H1 (cell line): ENCODE measurements around the gene CHD9NB. TPM values are rescaled to one million over a fixed set of nuclear protein-coding genes. Genes with fewer than 3 reads are reported as not detected.

Source experiments
- CTCF ChIA-PET: fragments of 300-600 bp; sonication (Branson Sonifier 250); formaldehyde crosslinking; loops from one replicate; lab custom pipeline; 2021; ENCODE audit not compliant: partially characterized antibody; lab: Charles Lee
- POLR2A ChIA-PET: fragments of 300-600 bp; sonication (Branson Sonifier 250); formaldehyde crosslinking; loops from one replicate; lab custom pipeline; 2021; ENCODE audit warnings: inconsistent platforms; ENCODE audit not compliant: partially characterized antibody; lab: Charles Lee
- DNase-seq, 2 experiments: peaks; one replicate each; pipeline versions ENCODE4 v3.0.0 to v3.0.0-alpha.2; 2010 to 2022; ENCODE audit warnings: low spot score in 2 of 2, low read depth in 1 of 2, mixed read lengths in 1 of 2
- FAIRE-seq: peaks from 2 replicates; lab custom pipeline; 2011; peaks lifted over from hg19 to GRCh38; lab: Jason Lieb, UNC
- H2AFZ ChIP-seq: 2 replicates; pipeline ENCODE4 v1.8.1; 2012; ENCODE audit warnings: low read length, inconsistent platforms
- H2AK5ac ChIP-seq: 2 replicates; pipeline ENCODE4 v1.6.1; 2013; ENCODE audit warnings: low read depth, low read length
- H2BK120ac ChIP-seq: replicated peaks from 2 replicates; pipeline ENCODE3; 2013; ENCODE audit warnings: low read depth, low read length, inconsistent platforms
- H2BK12ac ChIP-seq: 2 replicates; pipeline ENCODE4 v1.6.1; 2013; ENCODE audit warnings: low read depth, low read length
- H2BK15ac ChIP-seq: 2 replicates; pipeline ENCODE4 v1.6.1; 2013; ENCODE audit warnings: low read length
- H2BK20ac ChIP-seq: 2 replicates; pipeline ENCODE4 v1.6.1; 2013; ENCODE audit warnings: low read length
- H2BK5ac ChIP-seq: 2 replicates; pipeline ENCODE4 v1.6.1; 2013; ENCODE audit warnings: low read depth, low read length
- H3K14ac ChIP-seq: 2 replicates; pipeline ENCODE4 v1.6.1; 2013; ENCODE audit warnings: inconsistent platforms; ENCODE audit not compliant: insufficient read length
- H3K18ac ChIP-seq: 2 replicates; pipeline ENCODE4 v1.6.1; 2013; ENCODE audit warnings: low read length; ENCODE audit errors: extremely low read depth
- H3K23ac ChIP-seq: 2 replicates; pipeline ENCODE4 v1.6.1; 2013; ENCODE audit warnings: inconsistent platforms; ENCODE audit not compliant: insufficient read length
- H3K23me2 ChIP-seq: 2 replicates; pipeline ENCODE4 v1.6.1; 2013; ENCODE audit warnings: low read depth, low read length
- H3K27ac ChIP-seq: 2 replicates; pipeline ENCODE4 v1.6.1; 2011; ENCODE audit warnings: low read depth, low read length, inconsistent platforms
- H3K27me3 ChIP-seq, 4 experiments: replicated peaks in 1 of 4; 1 replicate in 1 of 4; 2 replicates in 3 of 4; pipeline versions ENCODE4 v1.6.1 to v1.8.1; 2011 to 2013; ENCODE audit warnings: low read length in 3 of 4, mild to moderate bottlenecking in 3 of 4, inconsistent platforms in 2 of 4, mixed read lengths in 2 of 4, moderate library complexity in 1 of 4; ENCODE audit not compliant: control insufficient read depth in 3 of 4, insufficient read depth in 3 of 4; ENCODE audit errors: extremely low read depth in 1 of 4
- H3K36me3 ChIP-seq, 4 experiments: 2 replicates each; pipeline versions ENCODE4 v1.6.1 to v1.8.1; 2011 to 2013; ENCODE audit warnings: mild to moderate bottlenecking in 4 of 4, low read length in 3 of 4, moderate library complexity in 2 of 4, control low read depth in 1 of 4, inconsistent platforms in 1 of 4; ENCODE audit not compliant: insufficient read depth in 4 of 4, control insufficient read depth in 2 of 4
- H3K4ac ChIP-seq: replicated peaks from 2 replicates; pipeline ENCODE3; 2013; ENCODE audit warnings: low read length, low read depth, mixed read lengths, inconsistent platforms; ENCODE audit not compliant: insufficient read length
- H3K4me1 ChIP-seq, 4 experiments: replicated peaks in 1 of 4; 1 replicate in 1 of 4; 2 replicates in 3 of 4; pipeline versions ENCODE4 v1.6.1 to v1.8.1; 2011 to 2013; ENCODE audit warnings: low read length in 3 of 4, inconsistent platforms in 2 of 4, mixed read lengths in 1 of 4; ENCODE audit not compliant: insufficient read depth in 4 of 4, control insufficient read depth in 3 of 4
- H3K4me2 ChIP-seq, 2 experiments: 2 replicates each; pipeline versions ENCODE4 v1.6.1 to v1.8.1; 2011 to 2013; ENCODE audit warnings: low read depth in 2 of 2, low read length in 2 of 2, control low read depth in 1 of 2, inconsistent platforms in 1 of 2, mild to moderate bottlenecking in 1 of 2; ENCODE audit not compliant: insufficient read depth in 1 of 2
- H3K4me3 ChIP-seq, 4 experiments: fragments of 200-600, 300-600 bp in 1 of 4; sonication (generic), shearing (Covaris generic), sonication (Bioruptor Twin) in 1 of 4; 2 replicates each; pipeline versions ENCODE4 v1.5.1 to v1.8.1; 2011 to 2016; ENCODE audit warnings: low read length in 4 of 4, low read depth in 3 of 4, control low read depth in 2 of 4, inconsistent platforms in 2 of 4, mild to moderate bottlenecking in 2 of 4, mixed read lengths in 1 of 4, moderate library complexity in 1 of 4; ENCODE audit not compliant: insufficient read depth in 2 of 4; ENCODE audit errors: extremely low read depth in 1 of 4
- H3K56ac ChIP-seq: replicated peaks from 2 replicates; pipeline ENCODE3; 2013; ENCODE audit warnings: low read depth, mild to moderate bottlenecking, mixed read lengths, low read length, inconsistent platforms; ENCODE audit not compliant: insufficient read length
- H3K79me1 ChIP-seq: 2 replicates; pipeline ENCODE4 v1.6.1; 2013; ENCODE audit warnings: low read depth, low read length, control low read depth
- H3K79me2 ChIP-seq, 2 experiments: 2 replicates each; pipeline versions ENCODE4 v1.6.1 to v1.8.1; 2012 to 2013; ENCODE audit warnings: low read length in 2 of 2, mild to moderate bottlenecking in 2 of 2, inconsistent platforms in 1 of 2; ENCODE audit not compliant: insufficient read depth in 2 of 2, control insufficient read depth in 1 of 2
- H3K9ac ChIP-seq, 4 experiments: replicated peaks in 1 of 4; 1 replicate in 1 of 4; 2 replicates in 3 of 4; pipeline versions ENCODE4 v1.6.1 to v1.8.1; 2011 to 2013; ENCODE audit warnings: low read depth in 3 of 4, low read length in 3 of 4, control low read depth in 2 of 4, mild to moderate bottlenecking in 2 of 4, moderate library complexity in 2 of 4, inconsistent platforms in 1 of 4; ENCODE audit errors: extremely low read depth in 1 of 4
- H3K9me3 ChIP-seq, 2 experiments: 2 replicates each; pipeline versions ENCODE4 v1.6.1 to v1.8.1; 2012 to 2013; ENCODE audit warnings: mild to moderate bottlenecking in 2 of 2, moderate library complexity in 2 of 2, control low read depth in 1 of 2, inconsistent platforms in 1 of 2, low read depth in 1 of 2, low read length in 1 of 2, mixed read lengths in 1 of 2; ENCODE audit not compliant: insufficient read depth in 2 of 2
- H4K20me1 ChIP-seq, 2 experiments: replicated peaks in 1 of 2; 2 replicates each; pipeline versions ENCODE3 to v1.8.1; 2011 to 2013; ENCODE audit warnings: inconsistent platforms in 2 of 2, low read length in 2 of 2, mild to moderate bottlenecking in 1 of 2; ENCODE audit not compliant: insufficient read depth in 2 of 2, control insufficient read depth in 1 of 2
- H4K5ac ChIP-seq: 2 replicates; pipeline ENCODE4 v1.6.1; 2013; ENCODE audit warnings: low read length, low read depth, mixed read lengths, inconsistent platforms; ENCODE audit not compliant: insufficient read length
- H4K8ac ChIP-seq: 2 replicates; pipeline ENCODE4 v1.8.0; 2013; ENCODE audit warnings: mild to moderate bottlenecking, moderate library complexity, low read length, inconsistent platforms; ENCODE audit not compliant: insufficient read depth; ENCODE audit errors: extremely low read depth
- H4K91ac ChIP-seq: replicated peaks from 2 replicates; pipeline ENCODE3; 2013; ENCODE audit warnings: low read length, mixed read lengths, inconsistent platforms; ENCODE audit not compliant: insufficient read length
- CBX5 ChIP-seq: fragments of 300-800, 300-1000 bp; sonication (generic); IDR thresholded peaks from 2 replicates; pipeline ENCODE4 v1.7.1; 2016; ENCODE audit warnings: antibody characterized with exemption, low read length, low read depth
- CEBPB ChIP-seq: IDR thresholded peaks from 2 replicates; pipeline ENCODE4 v1.6.1; 2012; ENCODE audit warnings: low read depth, low read length
- SAP30 ChIP-seq: fragments of 300-600 bp; sonication (generic); IDR thresholded peaks from 2 replicates; pipeline ENCODE4 v1.7.1; 2012; ENCODE audit warnings: low read length, moderate library complexity, mild to moderate bottlenecking, inconsistent platforms; ENCODE audit not compliant: insufficient read depth, insufficient replicate concordance
- TEAD4 ChIP-seq: IDR thresholded peaks from 2 replicates; pipeline ENCODE4 v1.6.1; 2012; ENCODE audit warnings: low read depth, low read length, inconsistent platforms, mixed read lengths
- WGBS, 2 experiments: shearing (Covaris generic) in 1 of 2; methylation state at CpG; one replicate each; pipeline versions ENCODE4 v1.1.6 to v1.1.7; 2013 to 2015; ENCODE audit warnings: low lambda C conversion rate in 2 of 2, mixed read lengths in 2 of 2, inconsistent platforms in 1 of 2, low coverage in 1 of 2, missing lambda C conversion rate in 1 of 2; ENCODE audit not compliant: insufficient replicate concordance in 2 of 2, insufficient coverage in 1 of 2, insufficient read length in 1 of 2; ENCODE audit errors: extremely low coverage in 1 of 2, missing lambda C conversion rate in 1 of 2; 5-methylcytosine and 5-hydroxymethylcytosine counted together
- polyA plus RNA-seq, 7 experiments: library from polyadenylated mRNA; depleted of rRNA in 3 of 7; stranded (reverse) in 5 of 7; unstranded in 2 of 7; fragments of >200 nt in 5 of 7; fragments of 200-250 nt in 2 of 7; gene quantifications; 1 replicate in 5 of 7; 2 replicates in 1 of 7; 4 replicates in 1 of 7; pipeline versions ENCODE4 v1.2.1 to v1.2.3, GENCODE V29; 2011 to 2013; ENCODE audit warnings: missing spikeins in 2 of 7, mixed read lengths in 2 of 7
- total RNA-seq: library from RNA; stranded (reverse); fragmentation: NEBNext Ultra II Directional; extraction: Animal tissue kit (Norgen Biotek cat#: 25700); gene quantifications from 2 replicates; pipeline ENCODE4 v1.2.1, GENCODE V29; 2021

Gene CHD9NB
- total and polyA plus RNA-seq, 2 of the 8 experiments (the other 6 are each of a cell fraction or from before 2014, with no cell fraction given) = 4.5 to 5.9 TPM

GRCh38 chr16:53073022-53073421, 20.3 kb upstream of the CHD9NB start:
- 94% methylated on average over 6 of the region's 6 CpGs; no CpG with 5 or more reads in 1 of the 2 experiments for WGBS, 2 experiments
- Histone ChIP-seq H3K79me2 (peaks cover 0 to 13% of the 10 kb centered on the region in 2 experiments; a peak in 2 of 4 replicates), H2BK5ac (no peak overlapping the region), H3K4me3 (no peak overlapping the region), H2BK120ac (no peak overlapping the region), H2AK5ac (no peak overlapping the region), H3K18ac (no peak overlapping the region), H3K4me2 (no peak overlapping the region), H3K56ac (no peak overlapping the region), H3K36me3 (peaks cover 0 to 5% (median 1%) of the 10 kb centered on the region in 4 experiments; a peak in 3 of 8 replicates), H3K4me1 (peaks cover 0 to 8% (median 3%) of the 10 kb centered on the region in 4 experiments; a peak in 3 of 7 replicates), H3K4ac (no peak overlapping the region), H3K9me3 (peaks cover 13 to 21% of the 10 kb centered on the region in 2 experiments), H2BK20ac (no peak overlapping the region), H3K79me1 (0 out of 2 replicates have a peak, but pooled peaks cover 3% of the 10 kb centered on the region), H3K14ac (no peak overlapping the region), H4K8ac (no peak overlapping the region), H4K5ac (no peak overlapping the region), H3K23me2 (no peaks in the 10 kb centered on the region), H2AFZ (no peak overlapping the region), H2BK15ac (no peak overlapping the region), H2BK12ac (no peak overlapping the region), H3K9ac (no peak overlapping the region), H3K27ac (no peak overlapping the region), H4K20me1 (no peaks in the 10 kb centered on the region), H3K27me3 (no peaks in the 10 kb centered on the region), H4K91ac (no peak overlapping the region), H3K23ac (no peak overlapping the region)
- DNase-seq = no peak
- FAIRE-seq = no peak
- CTCF ChIA-PET = no interaction called here
- POLR2A ChIA-PET = interaction anchor here (1.7 kb wide), 1 partner anchor 18 kb away, joined by 5 read pairs; the partner anchor contains the start of gene CHD9
- TF ChIP-seq CBX5 (no peak), CEBPB (no peak), SAP30 (no peak), TEAD4 (no peak)
